SU-DHL-6 (cell line): ENCODE results near the gene NINL.

Experiments used
- EZH2phosphoT487 ChIP-seq: fragments of 200-600 bp; sonication (generic), shearing (Covaris generic); conservative IDR thresholded peaks from 2 replicates; pipeline ENCODE4 v1.6.1; 2018; ENCODE audit warnings: mild to moderate bottlenecking, antibody characterized with exemption, low read length, moderate library complexity, mixed read lengths
- TF ChIP-seq, protein P1 (sequence below): fragments of 200-600 bp; sonication (generic); IDR thresholded peaks from one replicate; pipeline ENCODE4 v1.5.1; 2017; ENCODE audit warnings: antibody characterized with exemption, mild to moderate bottlenecking, low read length, moderate library complexity; ENCODE audit not compliant: insufficient read depth, poor library complexity, severe bottlenecking

DNA sequence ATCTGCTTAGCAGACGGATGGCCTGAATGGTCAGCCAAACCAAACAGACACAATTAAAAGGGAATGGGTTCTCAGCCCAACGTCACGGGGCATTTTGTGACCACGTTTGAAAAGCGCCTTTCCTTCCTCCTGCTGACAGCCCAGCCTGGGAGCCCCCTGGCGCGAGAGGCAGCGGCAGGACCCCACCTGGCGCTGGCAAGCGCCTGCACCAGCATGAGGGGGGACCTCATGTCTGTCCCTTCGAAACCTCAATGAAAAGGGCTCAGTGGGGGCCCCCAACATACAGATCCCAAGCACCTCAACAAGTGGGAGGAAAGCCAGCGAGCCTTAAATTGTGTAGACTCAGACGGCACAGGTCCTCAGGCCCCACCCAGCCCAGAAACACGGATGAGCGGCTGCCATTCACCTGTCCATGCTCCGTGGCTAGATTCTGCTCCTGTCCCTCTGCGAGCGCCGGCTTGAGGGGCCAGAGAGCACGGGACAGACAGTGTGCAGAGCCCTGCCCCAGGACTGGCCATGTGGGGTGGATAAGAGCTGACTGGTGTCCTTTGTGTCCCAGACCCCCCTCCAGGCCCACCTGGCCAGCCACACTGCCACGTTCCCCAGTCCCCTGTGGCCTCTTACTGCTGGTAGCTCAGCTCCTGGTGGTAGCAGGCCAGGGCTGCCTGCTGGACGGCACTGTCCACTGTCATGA, 87.6 kb downstream of the NINL start:
- TF ChIP-seq, protein P1, sequence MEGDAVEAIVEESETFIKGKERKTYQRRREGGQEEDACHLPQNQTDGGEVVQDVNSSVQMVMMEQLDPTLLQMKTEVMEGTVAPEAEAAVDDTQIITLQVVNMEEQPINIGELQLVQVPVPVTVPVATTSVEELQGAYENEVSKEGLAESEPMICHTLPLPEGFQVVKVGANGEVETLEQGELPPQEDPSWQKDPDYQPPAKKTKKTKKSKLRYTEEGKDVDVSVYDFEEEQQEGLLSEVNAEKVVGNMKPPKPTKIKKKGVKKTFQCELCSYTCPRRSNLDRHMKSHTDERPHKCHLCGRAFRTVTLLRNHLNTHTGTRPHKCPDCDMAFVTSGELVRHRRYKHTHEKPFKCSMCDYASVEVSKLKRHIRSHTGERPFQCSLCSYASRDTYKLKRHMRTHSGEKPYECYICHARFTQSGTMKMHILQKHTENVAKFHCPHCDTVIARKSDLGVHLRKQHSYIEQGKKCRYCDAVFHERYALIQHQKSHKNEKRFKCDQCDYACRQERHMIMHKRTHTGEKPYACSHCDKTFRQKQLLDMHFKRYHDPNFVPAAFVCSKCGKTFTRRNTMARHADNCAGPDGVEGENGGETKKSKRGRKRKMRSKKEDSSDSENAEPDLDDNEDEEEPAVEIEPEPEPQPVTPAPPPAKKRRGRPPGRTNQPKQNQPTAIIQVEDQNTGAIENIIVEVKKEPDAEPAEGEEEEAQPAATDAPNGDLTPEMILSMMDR, result no peak
- TF ChIP-seq EZH2phosphoT487, result no peak
